ENCODE measurements around the gene PADI4.

The PADI4 gene

GRCh38 chr1:17375651-17376050 is 67.7 kb downstream of the PADI4 start:
- no peak for DNase-seq (ENCODE audit: low read depth)
- H3K4me3 ChIP-seq (ENCODE audit: low read depth, low read length), result no peak overlapping the region
- no peak for TF ChIP-seq CTCF (IDR thresholded peaks at IDR 0.05; ENCODE audit: control insufficient read depth, extremely low read depth, insufficient read depth)

- DNase-seq (ENCODE audit: low read depth), result peak; percentile 39
- no peak overlapping the region for H3K4me3 ChIP-seq (ENCODE audit: low read depth, low read length)
- TF ChIP-seq CTCF (IDR thresholded peaks at IDR 0.05; ENCODE audit: control insufficient read depth, extremely low read depth, insufficient read depth), result no peak
Observed at GRCh38 chr1:17377325-17377953, 69.4 kb downstream of the PADI4 start.

- no peak for TF ChIP-seq CTCF (IDR thresholded peaks at IDR 0.05; ENCODE audit: control insufficient read depth, extremely low read depth, insufficient read depth)
- no peak overlapping the region for H3K4me3 ChIP-seq (ENCODE audit: low read depth, low read length)
- DNase-seq (ENCODE audit: low read depth), result no peak
Observed at GRCh38 chr1:17381161-17381560, 73.2 kb downstream of the PADI4 start.

- TF ChIP-seq CTCF (IDR thresholded peaks at IDR 0.05; ENCODE audit: control insufficient read depth, extremely low read depth, insufficient read depth), result no peak
- DNase-seq (ENCODE audit: low read depth), result no peak
Observed at GRCh38 chr1:17392199-17392740, 84.3 kb downstream of the PADI4 start.

GRCh38 chr1:17393230-17393629 is 85.2 kb downstream of the PADI4 start:
- no peak for TF ChIP-seq CTCF (IDR thresholded peaks at IDR 0.05; ENCODE audit: control insufficient read depth, extremely low read depth, insufficient read depth)
- no peak overlapping the region for H3K4me3 ChIP-seq (ENCODE audit: low read depth, low read length)
- no peak for DNase-seq (ENCODE audit: low read depth)

More at GRCh38 chr1:17392199-17392740, 84.3 kb downstream of the PADI4 start:
- H3K4me3 ChIP-seq (ENCODE audit: low read depth, low read length), result no peak overlapping the region

GRCh38 chr1:17397910-17398695 is 90.1 kb downstream of the PADI4 start:
- no peak for DNase-seq (ENCODE audit: low read depth)
- TF ChIP-seq CTCF (IDR thresholded peaks at IDR 0.05; ENCODE audit: control insufficient read depth, extremely low read depth, insufficient read depth), result no peak

More at GRCh38 chr1:17397910-17398695, 90.1 kb downstream of the PADI4 start:
- H3K4me3 ChIP-seq (ENCODE audit: low read depth, low read length), result no peak overlapping the region
